ENCODE data around the gene NKAIN1.

- TF ChIP-seq CTCF (IDR thresholded peaks at IDR 0.05; ENCODE audit: extremely low read depth in 1 of 2, insufficient read depth in 1 of 2, low read depth in 1 of 2, low read length in 2 of 2): no peak
- no peak for TF ChIP-seq POLR2A (IDR thresholded peaks at IDR 0.05; ENCODE audit: low read depth, low read length)
- TF ChIP-seq FOS (IDR thresholded peaks at IDR 0.05; ENCODE audit: borderline replicate concordance, insufficient read depth, low read length): no peak
- TF ChIP-seq POLR2AphosphoS5 (IDR thresholded peaks at IDR 0.05; ENCODE audit: insufficient read depth, low read depth, low read length): no peak
These were observed 75.4 kb downstream of the NKAIN1 start for GRCh38 chr1:31164291-31164690.
